Lung (tissue), 12 donors: ENCODE measurements around the gene ZMPSTE24. TPM values are rescaled to one million over a fixed set of nuclear protein-coding genes. Genes with fewer than 3 reads are reported as not detected.

Experiments used
- ATAC-seq: fragments of 200-7000 bp; cut with Tn5 transposase; one replicate; pipeline ENCODE4 v1.9.1; 2020; ENCODE audit warnings: moderate number of reproducible peaks; ENCODE audit not compliant: insufficient read depth, low FRiP score
- DNase-seq, 3 donors: peaks; one replicate each; pipeline ENCODE4 v3.0.0-alpha.2; 2013 to 2017
- H3K27ac ChIP-seq, 2 donors: one replicate each; pipeline ENCODE4 v1.5.1; 2013; ENCODE audit warnings: mild to moderate bottlenecking in 2 of 2, moderate library complexity in 2 of 2, control low read depth in 1 of 2, inconsistent platforms in 1 of 2, low read depth in 1 of 2, low read length in 1 of 2
- H3K27me3 ChIP-seq, 3 donors: one replicate each; pipeline ENCODE4 v1.5.1; 2013; ENCODE audit warnings: low read length in 2 of 3; ENCODE audit not compliant: control insufficient read depth in 3 of 3, insufficient read depth in 3 of 3
- H3K36me3 ChIP-seq, 4 donors: one replicate each; pipeline ENCODE4 v1.5.1; 2013; ENCODE audit warnings: low read length in 4 of 4, mild to moderate bottlenecking in 1 of 4, moderate library complexity in 1 of 4; ENCODE audit not compliant: control insufficient read depth in 4 of 4, insufficient read depth in 4 of 4
- H3K4me1 ChIP-seq, 5 donors: one replicate each; pipeline ENCODE4 v1.5.1; 2013; ENCODE audit warnings: low read length in 5 of 5, mild to moderate bottlenecking in 2 of 5, moderate library complexity in 1 of 5; ENCODE audit not compliant: control insufficient read depth in 5 of 5, insufficient read depth in 5 of 5
- H3K4me3 ChIP-seq: one replicate; pipeline ENCODE4 v1.5.1; 2013; ENCODE audit warnings: mild to moderate bottlenecking, control low read depth, moderate library complexity
- H3K9ac ChIP-seq, 2 donors: one replicate each; pipeline ENCODE4 v1.5.1; 2013; ENCODE audit warnings: low read length in 2 of 2, control low read depth in 1 of 2; ENCODE audit not compliant: insufficient read depth in 1 of 2
- H3K9me3 ChIP-seq, 4 donors: one replicate each; pipeline ENCODE4 v1.5.1; 2013; ENCODE audit warnings: low read length in 3 of 4, mild to moderate bottlenecking in 1 of 4, moderate library complexity in 1 of 4; ENCODE audit not compliant: control insufficient read depth in 4 of 4, insufficient read depth in 3 of 4
- CTCF ChIP-seq: IDR thresholded peaks from 2 replicates; pipeline ENCODE4 v1.5.1; 2012; ENCODE audit warnings: mild to moderate bottlenecking; ENCODE audit errors: control extremely low read depth, extremely low read depth
- WGBS, 2 donors: extraction: QIAGEN DNeasy Blood & Tissue Kit; methylation state at CpG; one replicate each; pipeline ENCODE4 v1.1.7; 2013; 5-methylcytosine and 5-hydroxymethylcytosine counted together
- polyA plus RNA-seq, 2 donors: library from polyadenylated mRNA; stranded (reverse); fragments of 200-250 nt; gene quantifications; one replicate each; pipeline ENCODE4 v1.2.1, GENCODE V29; 2013
- total RNA-seq, 2 donors: library from RNA; depleted of rRNA in 1 of 2; stranded (reverse); fragments of >200 nt in 1 of 2; gene quantifications; one replicate each; pipeline ENCODE4 v1.2.1, GENCODE V29; 2014 to 2021
- donor health status: control.
- donor health status: control.
- donor health status: Bipolar disorder and iron deficiency.
- donor health status: healthy.
- donor health status: DM: yes; HTN: yes; CAD: no.

ZMPSTE24 gene
- total and polyA plus RNA-seq, 4 donors: 17.2 to 41.8 (median 35.3) TPM

- no peaks in the 10 kb centered on the region for H3K9me3 ChIP-seq
- H3K4me1 ChIP-seq: no peaks in the 10 kb centered on the region
- no peaks in the 10 kb centered on the region for H3K27me3 ChIP-seq
- TF ChIP-seq CTCF: no peak
- H3K9ac ChIP-seq: no peak overlapping the region
- H3K4me3 ChIP-seq: no peak overlapping the region
- 80 to 84% methylated on average over 4 of the region's 4 CpGs for WGBS, 2 donors
- no peak for ATAC-seq
- no peak overlapping the region for H3K27ac ChIP-seq
- no peak for DNase-seq
- peaks cover 10 to 35% (median 24%) of the 10 kb centered on the region in 4 donors for H3K36me3 ChIP-seq
These were observed 25.6 kb upstream of the ZMPSTE24 start for GRCh38 chr1:40232444-40232843.

- TF ChIP-seq CTCF: no peak
- Histone ChIP-seq H3K27me3 (no peaks in the 10 kb centered on the region), H3K9ac (no peak overlapping the region), H3K36me3 (peaks cover 6 to 33% (median 21%) of the 10 kb centered on the region in 4 donors), H3K27ac (no peak overlapping the region), H3K4me3 (no peak overlapping the region), H3K4me1 (peaks cover 0 to 8% (median 0%) of the 10 kb centered on the region in 5 donors), H3K9me3 (no peaks in the 10 kb centered on the region)
- DNase-seq (no peak), ATAC-seq (no peak)
- 94 to 99% methylated on average over 1 of the region's 1 CpG for WGBS, 2 donors
These were observed 18.4 kb upstream of the ZMPSTE24 start for GRCh38 chr1:40239626-40240025.

DNA sequence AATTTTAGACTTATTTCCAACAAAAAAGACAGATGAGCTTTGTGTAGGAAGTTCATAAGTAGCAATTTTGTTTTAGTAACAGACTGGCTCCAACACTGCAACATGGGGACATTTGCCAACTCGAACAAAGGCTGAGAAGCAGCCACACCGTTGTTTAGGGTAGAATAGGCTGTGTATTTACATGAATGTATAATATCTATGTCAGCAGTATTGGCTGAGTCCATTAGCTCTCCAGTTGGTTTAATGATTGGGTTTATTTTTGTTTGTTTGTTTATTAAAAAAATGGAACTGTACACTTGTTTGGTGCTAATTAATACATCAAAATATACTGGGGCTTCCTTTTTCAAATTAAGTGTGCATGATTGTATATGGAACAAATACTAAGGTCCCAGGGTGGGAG is 17.6 kb upstream of the ZMPSTE24 start:
- no peak for TF ChIP-seq CTCF
- Histone ChIP-seq H3K4me1 (peaks cover 0 to 8% (median 0%) of the 10 kb centered on the region in 5 donors), H3K4me3 (no peak overlapping the region), H3K9me3 (no peaks in the 10 kb centered on the region), H3K9ac (no peak overlapping the region), H3K36me3 (peaks cover 6 to 25% (median 19%) of the 10 kb centered on the region in 4 donors), H3K27ac (no peak overlapping the region), H3K27me3 (no peaks in the 10 kb centered on the region)
- DNase-seq: no peak
- WGBS, 2 donors: 92 to 93% methylated on average over 2 of the region's 2 CpGs
- no peak for ATAC-seq

DNA sequence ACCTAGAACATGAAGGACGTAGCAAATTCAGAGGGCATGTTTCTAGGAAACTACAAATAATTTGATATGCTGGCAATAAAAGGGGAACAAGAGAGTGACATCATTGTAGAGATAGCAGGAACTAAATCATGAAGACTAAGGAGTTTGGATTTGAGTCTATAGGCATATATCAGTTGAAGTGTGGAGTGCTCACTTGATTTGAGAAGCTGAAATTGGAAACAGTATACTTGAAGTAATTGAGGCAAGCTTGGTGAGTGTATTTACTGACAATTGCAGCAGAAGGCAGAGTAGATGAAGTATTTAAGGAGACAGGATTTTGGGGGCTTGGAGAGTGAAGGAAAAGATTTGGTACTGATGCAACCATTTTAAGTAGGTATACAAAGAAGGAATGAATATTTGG is 16.7 kb upstream of the ZMPSTE24 start:
- DNase-seq (no peak), ATAC-seq (no peak)
- Histone ChIP-seq H3K9ac (no peak overlapping the region), H3K4me1 (peaks cover 0 to 8% (median 0%) of the 10 kb centered on the region in 5 donors), H3K4me3 (no peak overlapping the region), H3K27ac (no peak overlapping the region), H3K27me3 (no peaks in the 10 kb centered on the region), H3K9me3 (no peaks in the 10 kb centered on the region), H3K36me3 (peaks cover 6 to 24% (median 15%) of the 10 kb centered on the region in 4 donors)
- 58 to 73% methylated on average over 1 of the region's 1 CpG for WGBS, 2 donors
- no peak for TF ChIP-seq CTCF
